Neural progenitor cell (in vitro differentiated cells): ENCODE results near the gene LEMD3. TPM values are rescaled to one million over a fixed set of nuclear protein-coding genes. Genes with fewer than 3 reads are reported as not detected.

Experiments
- DNase-seq: peaks from one replicate; pipeline ENCODE4 v3.0.0-alpha.2; 2016; ENCODE audit warnings: low spot score
- H2AFZ ChIP-seq: fragments of 200-600 bp; sonication (generic); replicated peaks from 2 replicates; pipeline ENCODE4 v1.6.1; 2016; ENCODE audit warnings: antibody characterized with exemption
- H3F3A ChIP-seq: fragments of 200-600 bp; sonication (generic); 2 replicates; pipeline ENCODE4 v1.6.1; 2016; ENCODE audit warnings: antibody characterized with exemption, low read depth
- H3K27ac ChIP-seq: fragments of 200-600 bp; sonication (generic); 2 replicates; pipeline ENCODE4 v1.5.1; 2016; ENCODE audit warnings: mild to moderate bottlenecking
- H3K27me3 ChIP-seq: fragments of 200-600 bp; sonication (generic); 2 replicates; pipeline ENCODE4 v1.6.1; 2016; ENCODE audit warnings: mild to moderate bottlenecking, moderate library complexity
- H3K36me3 ChIP-seq: fragments of 200-600 bp; sonication (generic); 2 replicates; pipeline ENCODE4 v1.5.1; 2016
- H3K4me1 ChIP-seq: fragments of 200-600 bp; sonication (generic); 2 replicates; pipeline ENCODE4 v1.6.1; 2016; ENCODE audit warnings: mixed run types
- H3K4me2 ChIP-seq: fragments of 200-600 bp; sonication (generic); 2 replicates; pipeline ENCODE4 v1.6.1; 2016
- H3K4me3 ChIP-seq: fragments of 200-600 bp; sonication (generic); 2 replicates; pipeline ENCODE4 v1.5.1; 2016
- H3K79me2 ChIP-seq: fragments of 200-600 bp; sonication (generic); 2 replicates; pipeline ENCODE4 v1.6.1; 2016; ENCODE audit warnings: low read depth
- H3K9ac ChIP-seq: fragments of 200-600 bp; sonication (generic); 2 replicates; pipeline ENCODE4 v1.6.1; 2016
- H3K9me3 ChIP-seq: fragments of 200-600 bp; sonication (generic); 2 replicates; pipeline ENCODE4 v1.5.1; 2016; ENCODE audit warnings: low read depth
- H4K20me1 ChIP-seq: fragments of 200-600 bp; sonication (generic); 2 replicates; pipeline ENCODE4 v1.6.1; 2016; ENCODE audit warnings: low read depth
- H3K27ac Mint-ChIP-seq: 3 replicates; pipeline ENCODE4 v1.8.0; 2021; ENCODE audit warnings: mixed read lengths
- H3K27me3 Mint-ChIP-seq: 2 replicates; pipeline ENCODE4 v1.8.0; 2022; ENCODE audit warnings: low read depth, mild to moderate bottlenecking, inconsistent platforms, moderate library complexity, mixed read lengths; ENCODE audit not compliant: insufficient read depth
- H3K36me3 Mint-ChIP-seq: 3 replicates; pipeline ENCODE4 v1.8.0; 2021; ENCODE audit warnings: mixed read lengths
- H3K4me1 Mint-ChIP-seq: 3 replicates; pipeline ENCODE4 v1.8.0; 2021; ENCODE audit warnings: mixed read lengths
- H3K4me3 Mint-ChIP-seq: 3 replicates; pipeline ENCODE4 v1.8.0; 2021; ENCODE audit warnings: mild to moderate bottlenecking, moderate library complexity, mixed read lengths
- H3K9me3 Mint-ChIP-seq: 3 replicates; pipeline ENCODE4 v1.8.0; 2020; ENCODE audit warnings: mixed read lengths
- EZH2 ChIP-seq: fragments of 200-600 bp; sonication (generic); IDR thresholded peaks from 2 replicates; pipeline ENCODE4 v1.6.1; 2017; ENCODE audit warnings: antibody characterized with exemption, mild to moderate bottlenecking, moderate library complexity
- EZH2phosphoT487 ChIP-seq: fragments of 200-600 bp; sonication (generic); IDR thresholded peaks from 2 replicates; pipeline ENCODE4 v1.6.1; 2017; ENCODE audit warnings: antibody characterized with exemption
- total RNA-seq: library from RNA; depleted of rRNA; stranded (reverse); fragments of >200 nt; gene quantifications from 2 replicates; pipeline ENCODE4 v1.2.3, GENCODE V29; 2015; ENCODE audit warnings: low replicate concordance
- TF ChIP-seq, protein P1 (sequence below): fragments of 200-600 bp; sonication (generic); IDR thresholded peaks from 2 replicates; pipeline ENCODE4 v1.5.1; 2017; ENCODE audit warnings: antibody characterized with exemption, mild to moderate bottlenecking

The LEMD3 gene
- total RNA-seq, 1 donor from 2014 or later: 11.5 TPM

- no peaks in the 10 kb centered on the region for H3K9me3 Mint-ChIP-seq
- no peaks in the 10 kb centered on the region for H3K27me3 Mint-ChIP-seq
- no peak overlapping the region for H3K4me3 Mint-ChIP-seq
- no peaks in the 10 kb centered on the region for H3K4me1 Mint-ChIP-seq
- Histone ChIP-seq H3K79me2 (no peaks in the 10 kb centered on the region), H3K9ac (no peak overlapping the region), H3K4me1 (no peaks in the 10 kb centered on the region), H3K4me3 (no peak overlapping the region), H3F3A (no peaks in the 10 kb centered on the region), H3K36me3 (no peaks in the 10 kb centered on the region), H2AFZ (no peak overlapping the region), H3K27me3 (no peaks in the 10 kb centered on the region), H3K4me2 (no peak overlapping the region), H4K20me1 (no peaks in the 10 kb centered on the region), H3K9me3 (no peaks in the 10 kb centered on the region), H3K27ac (no peak overlapping the region)
- no peaks in the 10 kb centered on the region for H3K36me3 Mint-ChIP-seq
- H3K27ac Mint-ChIP-seq: no peak overlapping the region
- no peak for DNase-seq
- TF ChIP-seq, protein P1, sequence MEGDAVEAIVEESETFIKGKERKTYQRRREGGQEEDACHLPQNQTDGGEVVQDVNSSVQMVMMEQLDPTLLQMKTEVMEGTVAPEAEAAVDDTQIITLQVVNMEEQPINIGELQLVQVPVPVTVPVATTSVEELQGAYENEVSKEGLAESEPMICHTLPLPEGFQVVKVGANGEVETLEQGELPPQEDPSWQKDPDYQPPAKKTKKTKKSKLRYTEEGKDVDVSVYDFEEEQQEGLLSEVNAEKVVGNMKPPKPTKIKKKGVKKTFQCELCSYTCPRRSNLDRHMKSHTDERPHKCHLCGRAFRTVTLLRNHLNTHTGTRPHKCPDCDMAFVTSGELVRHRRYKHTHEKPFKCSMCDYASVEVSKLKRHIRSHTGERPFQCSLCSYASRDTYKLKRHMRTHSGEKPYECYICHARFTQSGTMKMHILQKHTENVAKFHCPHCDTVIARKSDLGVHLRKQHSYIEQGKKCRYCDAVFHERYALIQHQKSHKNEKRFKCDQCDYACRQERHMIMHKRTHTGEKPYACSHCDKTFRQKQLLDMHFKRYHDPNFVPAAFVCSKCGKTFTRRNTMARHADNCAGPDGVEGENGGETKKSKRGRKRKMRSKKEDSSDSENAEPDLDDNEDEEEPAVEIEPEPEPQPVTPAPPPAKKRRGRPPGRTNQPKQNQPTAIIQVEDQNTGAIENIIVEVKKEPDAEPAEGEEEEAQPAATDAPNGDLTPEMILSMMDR: no peak
- TF ChIP-seq EZH2 (no peak), EZH2phosphoT487 (no peak)
Observed at GRCh38 chr12:65152012-65152411, 17.4 kb upstream of the LEMD3 start.

DNA sequence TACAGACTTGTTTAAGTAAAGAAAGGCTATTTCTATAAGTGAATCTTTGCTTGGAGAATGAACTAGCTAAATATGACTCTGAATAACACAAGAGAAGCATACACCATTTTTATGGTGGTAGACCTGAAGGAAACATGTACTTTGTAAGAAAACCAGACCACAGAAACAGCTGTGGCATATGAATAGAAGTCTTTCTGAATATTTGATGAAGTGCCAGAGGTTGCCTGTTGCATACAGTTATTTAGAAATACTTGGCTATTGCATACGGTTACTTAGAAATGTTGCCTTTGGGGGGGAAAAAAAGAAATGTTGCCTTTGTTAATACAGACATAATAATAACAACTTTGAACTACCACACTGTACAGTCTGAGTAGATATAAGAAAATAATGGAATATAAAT lies 16.8 kb upstream of the LEMD3 start:
- Mint-ChIP-seq H3K36me3 (no peaks in the 10 kb centered on the region), H3K27ac (no peak overlapping the region), H3K4me3 (no peak overlapping the region), H3K27me3 (no peaks in the 10 kb centered on the region), H3K9me3 (no peaks in the 10 kb centered on the region), H3K4me1 (no peaks in the 10 kb centered on the region)
- no peak for DNase-seq
- H3K27ac ChIP-seq: no peak overlapping the region
- no peaks in the 10 kb centered on the region for H4K20me1 ChIP-seq
- no peak overlapping the region for H2AFZ ChIP-seq
- H3K4me2 ChIP-seq: no peak overlapping the region
- H3K4me1 ChIP-seq: no peaks in the 10 kb centered on the region
- H3K27me3 ChIP-seq: no peaks in the 10 kb centered on the region
- H3K4me3 ChIP-seq: no peak overlapping the region
- H3K36me3 ChIP-seq: no peaks in the 10 kb centered on the region
- no peaks in the 10 kb centered on the region for H3K79me2 ChIP-seq
- H3K9ac ChIP-seq: no peak overlapping the region
- TF ChIP-seq EZH2 (no peak), EZH2phosphoT487 (no peak)
- TF ChIP-seq, protein P1: no peak
- no peaks in the 10 kb centered on the region for H3K9me3 ChIP-seq
- no peaks in the 10 kb centered on the region for H3F3A ChIP-seq

GRCh38 chr12:65155784-65156183 lies 13.6 kb upstream of the LEMD3 start:
- Histone ChIP-seq H2AFZ (no peak overlapping the region), H3K27ac (no peak overlapping the region), H3K9ac (no peak overlapping the region), H4K20me1 (no peaks in the 10 kb centered on the region), H3K4me2 (no peak overlapping the region), H3K4me1 (no peaks in the 10 kb centered on the region), H3K27me3 (peaks cover 6% of the 10 kb centered on the region), H3K79me2 (no peaks in the 10 kb centered on the region), H3K4me3 (no peak overlapping the region), H3K36me3 (no peaks in the 10 kb centered on the region), H3K9me3 (no peaks in the 10 kb centered on the region), H3F3A (no peaks in the 10 kb centered on the region)
- no peak for DNase-seq
- Mint-ChIP-seq H3K36me3 (no peaks in the 10 kb centered on the region), H3K9me3 (no peaks in the 10 kb centered on the region), H3K27me3 (no peaks in the 10 kb centered on the region), H3K4me3 (no peak overlapping the region), H3K27ac (no peak overlapping the region), H3K4me1 (no peaks in the 10 kb centered on the region)
- TF ChIP-seq, protein P1: no peak
- TF ChIP-seq EZH2 (no peak), EZH2phosphoT487 (no peak)
